ENCODE measurements around the gene PTPRD.

- no peak for TF ChIP-seq CTCF (IDR thresholded peaks at IDR 0.05)
- no peak for TF ChIP-seq POLR2AphosphoS5 (IDR thresholded peaks at IDR 0.05)
- no peak for TF ChIP-seq POLR2A (IDR thresholded peaks at IDR 0.05)
These were observed 1500.6 kb downstream of the PTPRD start for GRCh38 chr9:9112001-9112720.
